Activated B cell treated with CpG ODN at 0.5 μM for 24 hours (primary cell): ENCODE results near the gene SAMHD1. TPM values are rescaled to one million over a fixed set of nuclear protein-coding genes. Genes with fewer than 3 reads are reported as not detected.

Experiments used
- ATAC-seq: fragments of 200-7000 bp; cut with Tn5 transposase; one replicate; pipeline ENCODE4 v1.10.0; 2021; ENCODE audit warnings: low read depth, mild to moderate bottlenecking, moderate library complexity
- CTCF ChIA-PET: fragments of 350-600 bp; sonication (Branson Sonifier 250); formaldehyde crosslinking; loops from one replicate; lab custom pipeline; 2021; ENCODE audit warnings: antibody characterized with exemption; lab: Charles Lee
- POLR2A ChIA-PET: fragments of 350-600 bp; sonication (Branson Sonifier 250); formaldehyde crosslinking; loops from one replicate; lab custom pipeline; 2021; ENCODE audit warnings: antibody characterized with exemption; lab: Charles Lee
- DNase-seq: peaks from one replicate; pipeline ENCODE4 v3.0.0; 2022
- H3K27ac Mint-ChIP-seq: one replicate; pipeline ENCODE4 v1.8.0; 2020; ENCODE audit warnings: mixed read lengths
- H3K27me3 Mint-ChIP-seq: one replicate; pipeline ENCODE4 v1.8.0; 2021; ENCODE audit warnings: mixed read lengths
- H3K36me3 Mint-ChIP-seq: one replicate; pipeline ENCODE4 v1.8.0; 2021; ENCODE audit warnings: low read depth, mixed read lengths
- H3K4me1 Mint-ChIP-seq: one replicate; pipeline ENCODE4 v1.8.0; 2021; ENCODE audit warnings: mixed read lengths
- H3K4me3 Mint-ChIP-seq: one replicate; pipeline ENCODE4 v1.8.0; 2020; ENCODE audit warnings: mild to moderate bottlenecking, mixed read lengths
- H3K9me3 Mint-ChIP-seq: one replicate; pipeline ENCODE4 v1.8.0; 2020; ENCODE audit warnings: mixed read lengths
- CTCF ChIP-seq: fragments of 200-600 bp; IDR thresholded peaks from one replicate; pipeline ENCODE4 v1.8.0; 2022; ENCODE audit warnings: antibody characterized with exemption, mild to moderate bottlenecking
- intact Hi-C: fragments of 100-400 bp; cut with micrococcal nuclease; formaldehyde crosslinking; loops from one replicate; pipeline ENCODE4 v1.15.1; 2024
- total RNA-seq: library from RNA; stranded (reverse); gene quantifications from 2 replicates; pipeline ENCODE4 v1.2.3, GENCODE V29; 2022

SAMHD1 gene
- total RNA-seq, 1 donor from 2014 or later = 16.4 TPM

- CTCF ChIA-PET = no interaction called here
- POLR2A ChIA-PET = interaction anchor here (0.6 kb wide), 1 partner anchor 40 kb away, joined by 5 read pairs; no protein-coding TSS in a partner anchor
Measured at GRCh38 chr20:36871640-36872570, 79.6 kb downstream of the SAMHD1 start.

GRCh38 chr20:36866681-36867495 is 84.6 kb downstream of the SAMHD1 start:
- peak overlapping the region; percentile 81 for H3K27ac Mint-ChIP-seq
- no peaks in the 10 kb centered on the region for H3K9me3 Mint-ChIP-seq
- TF ChIP-seq CTCF = no peak
- peaks cover 34% of the 10 kb centered on the region for H3K4me1 Mint-ChIP-seq
- ChIA-PET POLR2A (interaction anchor here (0.5 to 1.1 kb wide), 9 partner anchors 8 to 1340 kb away, joined by 3 to 9 read pairs (median 4); partner anchors contain the start of gene TGIF2), CTCF (interaction anchor here (0.7 to 1.2 kb wide), 7 partner anchors 20 to 309 kb away, joined by 3 to 9 read pairs (median 3); no protein-coding TSS in a partner anchor)
- H3K27me3 Mint-ChIP-seq = no peaks in the 10 kb centered on the region
- ATAC-seq (no peak), DNase-seq (no peak)
- peaks cover 1% of the 10 kb centered on the region for H3K36me3 Mint-ChIP-seq
- intact Hi-C loops = loop anchor here (1.0 kb wide), 1 partner anchor 20 kb away; no protein-coding TSS in a partner anchor
- peak overlapping the region; percentile 68 for H3K4me3 Mint-ChIP-seq

More at GRCh38 chr20:36871640-36872570, 79.6 kb downstream of the SAMHD1 start:
- H3K4me3 Mint-ChIP-seq = no peak overlapping the region
- TF ChIP-seq CTCF = no peak
- intact Hi-C loops = no loop called here
- H3K36me3 Mint-ChIP-seq = no peaks in the 10 kb centered on the region
- no peak for DNase-seq
- H3K27ac Mint-ChIP-seq = no peak overlapping the region
- peaks cover 19% of the 10 kb centered on the region for H3K4me1 Mint-ChIP-seq
- H3K9me3 Mint-ChIP-seq = no peaks in the 10 kb centered on the region
- ATAC-seq = no peak
- H3K27me3 Mint-ChIP-seq = no peaks in the 10 kb centered on the region

- ATAC-seq (no peak), DNase-seq (no peak)
- H3K4me1 Mint-ChIP-seq = peaks cover 41% of the 10 kb centered on the region
- ChIA-PET POLR2A (interaction anchor here (0.5 to 1.1 kb wide), 3 partner anchors 30 to 1339 kb away, joined by 4 to 7 read pairs (median 4); no protein-coding TSS in a partner anchor), CTCF (interaction anchor here (0.8 to 1.0 kb wide), 3 partner anchors 20 to 28 kb away, joined by 3 to 7 read pairs (median 3); no protein-coding TSS in a partner anchor)
- peak overlapping the region; percentile 81 for H3K27ac Mint-ChIP-seq
- no peaks in the 10 kb centered on the region for H3K9me3 Mint-ChIP-seq
- no peaks in the 10 kb centered on the region for H3K27me3 Mint-ChIP-seq
- intact Hi-C loops = no loop called here
- no peak for TF ChIP-seq CTCF
- no peak overlapping the region for H3K4me3 Mint-ChIP-seq
- peaks cover 3% of the 10 kb centered on the region for H3K36me3 Mint-ChIP-seq
Measured at GRCh38 chr20:36866164-36866563, 85.3 kb downstream of the SAMHD1 start.

GRCh38 chr20:36865861-36866149 is 85.7 kb downstream of the SAMHD1 start:
- Mint-ChIP-seq H3K9me3 (no peaks in the 10 kb centered on the region), H3K27ac (no peak overlapping the region), H3K27me3 (no peaks in the 10 kb centered on the region), H3K4me1 (peaks cover 45% of the 10 kb centered on the region), H3K36me3 (peaks cover 3% of the 10 kb centered on the region), H3K4me3 (peak overlapping the region; percentile 11)
- POLR2A ChIA-PET = interaction anchor here (5.2 kb wide), 1 partner anchor 30 kb away, joined by 44 read pairs; no protein-coding TSS in a partner anchor
- DNase-seq (no peak), ATAC-seq (no peak)
- intact Hi-C loops = loop anchor here (2.0 kb wide), 2 partner anchors 119 to 261 kb away; partner anchors contain the start of genes NDRG3 and RAB5IF
- no peak for TF ChIP-seq CTCF
- CTCF ChIA-PET = no interaction called here
